Esophagus (tissue), 2 donors: ENCODE data around the gene CDK5RAP2. TPM values are rescaled to one million over a fixed set of nuclear protein-coding genes. Genes with fewer than 3 reads are reported as not detected.

Experiments used
- H3K27ac ChIP-seq, 2 donors: one replicate each; pipeline ENCODE4 v1.5.1; 2013; ENCODE audit warnings: low read depth in 2 of 2, mild to moderate bottlenecking in 2 of 2, inconsistent platforms in 1 of 2, low read length in 1 of 2, moderate library complexity in 1 of 2
- H3K27me3 ChIP-seq, 2 donors: one replicate each; pipeline ENCODE4 v1.6.1; 2013; ENCODE audit warnings: low read length in 2 of 2, control low read depth in 1 of 2, mild to moderate bottlenecking in 1 of 2; ENCODE audit not compliant: insufficient read depth in 2 of 2, control insufficient read depth in 1 of 2
- H3K36me3 ChIP-seq, 2 donors: one replicate each; pipeline ENCODE4 v1.6.1; 2013; ENCODE audit warnings: low read length in 1 of 2; ENCODE audit not compliant: control insufficient read depth in 2 of 2, insufficient read depth in 2 of 2
- H3K4me1 ChIP-seq, 2 donors: one replicate each; pipeline ENCODE4 v1.6.1; 2013; ENCODE audit warnings: low read length in 1 of 2; ENCODE audit not compliant: control insufficient read depth in 2 of 2, insufficient read depth in 2 of 2
- H3K4me3 ChIP-seq, 2 donors: one replicate each; pipeline ENCODE4 v1.5.1; 2013; ENCODE audit warnings: low read length in 2 of 2, mild to moderate bottlenecking in 2 of 2, low read depth in 1 of 2, moderate library complexity in 1 of 2
- H3K9me3 ChIP-seq, 2 donors: one replicate each; pipeline ENCODE4 v1.6.1; 2013; ENCODE audit warnings: mild to moderate bottlenecking in 2 of 2, low read depth in 1 of 2, low read length in 1 of 2, moderate library complexity in 1 of 2; ENCODE audit not compliant: control insufficient read depth in 2 of 2, insufficient read depth in 1 of 2
- WGBS, 2 donors: extraction: QIAGEN DNeasy Blood & Tissue Kit; methylation state at CpG; one replicate each; pipeline ENCODE4 v1.1.7; 2013; 5-methylcytosine and 5-hydroxymethylcytosine counted together
- polyA plus RNA-seq, 2 donors: library from polyadenylated mRNA; stranded (reverse); fragments of 200-250 nt; gene quantifications; one replicate each; pipeline ENCODE4 v1.2.3, GENCODE V29; 2013
- donor health status: healthy with polysubstance abuse.
- donor health status: Bipolar disorder and iron deficiency.

CDK5RAP2 gene
- polyA plus RNA-seq, 2 donors, result 18.6 to 20.4 TPM

DNA sequence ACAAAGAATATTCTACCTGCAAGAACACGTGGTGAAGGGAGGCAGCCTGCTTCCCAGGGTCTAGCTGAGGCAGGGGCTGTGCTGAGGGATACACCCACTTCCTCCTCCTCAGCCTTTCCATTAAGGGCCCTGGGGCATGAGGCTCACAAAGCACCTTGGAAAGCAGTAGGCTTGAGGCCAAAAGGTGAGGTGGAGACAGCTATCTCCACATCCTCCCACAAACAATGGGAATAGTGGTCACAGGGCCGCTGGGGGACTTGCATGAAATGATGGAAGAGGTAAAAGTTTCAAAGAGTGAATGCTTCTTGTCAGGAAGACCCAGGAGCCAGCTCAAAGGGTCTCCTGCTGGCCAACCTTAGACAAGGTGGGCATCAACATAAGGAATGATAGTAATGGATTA is 207.9 kb downstream of the CDK5RAP2 start:
- WGBS, 2 donors, result 50 to 56% methylated on average over 2 of the region's 2 CpGs
- no peaks in the 10 kb centered on the region for H3K4me1 ChIP-seq
- peaks cover 3% of the 10 kb centered on the region in 2 donors for H3K9me3 ChIP-seq
- H3K4me3 ChIP-seq, result no peak overlapping the region
- H3K27me3 ChIP-seq, result no peaks in the 10 kb centered on the region
- H3K27ac ChIP-seq, result no peak overlapping the region
- no peaks in the 10 kb centered on the region for H3K36me3 ChIP-seq

DNA sequence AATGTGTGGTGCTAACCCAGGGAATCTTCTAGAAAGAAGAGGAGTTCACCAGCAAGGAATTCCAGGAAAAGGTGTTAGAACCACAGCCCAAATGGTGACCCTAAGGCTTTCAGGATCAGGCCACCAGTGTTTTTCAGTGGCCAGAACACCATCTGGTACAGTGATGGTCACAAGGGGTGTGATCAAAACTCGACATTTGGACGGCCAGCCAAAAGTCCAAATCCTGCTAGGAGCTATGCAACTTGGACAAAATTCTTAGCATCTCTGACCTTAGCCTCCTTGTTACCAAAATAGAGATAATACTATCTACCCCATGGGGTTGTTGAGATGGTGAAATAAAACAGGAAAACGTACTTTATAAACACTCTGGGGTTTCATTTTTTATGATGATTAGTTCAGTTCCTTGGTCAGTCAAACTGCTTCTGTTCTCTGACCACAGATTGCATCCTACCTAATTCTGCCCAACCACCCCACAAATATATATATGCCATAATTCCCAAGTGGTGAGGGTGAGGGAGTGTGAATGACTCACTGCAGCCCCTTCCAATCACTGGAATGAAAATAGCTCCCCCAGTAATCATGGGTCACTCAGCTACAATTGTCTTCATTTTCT is 210.3 kb downstream of the CDK5RAP2 start:
- Histone ChIP-seq H3K27ac (no peak overlapping the region), H3K27me3 (no peaks in the 10 kb centered on the region), H3K4me3 (no peak overlapping the region), H3K36me3 (no peaks in the 10 kb centered on the region), H3K4me1 (no peaks in the 10 kb centered on the region), H3K9me3 (no peaks in the 10 kb centered on the region)
- WGBS, 2 donors, result 58 to 66% methylated on average over 3 of the region's 3 CpGs

DNA sequence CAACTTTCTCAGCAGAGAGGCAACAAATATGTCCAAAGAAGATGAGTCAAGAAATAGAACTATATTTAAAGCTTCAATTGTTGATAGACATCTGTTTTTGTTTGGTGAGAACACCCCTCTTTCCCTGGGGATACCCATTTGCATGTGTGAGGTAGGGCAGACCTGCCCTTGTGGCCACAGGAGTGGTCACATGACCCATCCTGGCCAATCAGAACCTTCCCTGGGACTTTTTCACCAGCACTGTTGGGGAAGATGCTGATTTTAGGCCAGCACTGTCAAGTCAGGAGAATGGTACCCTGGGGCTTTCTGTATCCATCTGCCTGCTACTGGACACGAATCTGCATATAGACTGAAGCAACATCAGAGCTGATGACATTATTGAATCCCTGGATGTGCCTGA is 211.2 kb downstream of the CDK5RAP2 start:
- Histone ChIP-seq H3K27ac (no peak overlapping the region), H3K4me3 (no peak overlapping the region), H3K9me3 (no peaks in the 10 kb centered on the region), H3K4me1 (no peaks in the 10 kb centered on the region), H3K36me3 (no peaks in the 10 kb centered on the region), H3K27me3 (no peaks in the 10 kb centered on the region)
- 84 to 89% methylated on average over 1 of the region's 1 CpG for WGBS, 2 donors

DNA sequence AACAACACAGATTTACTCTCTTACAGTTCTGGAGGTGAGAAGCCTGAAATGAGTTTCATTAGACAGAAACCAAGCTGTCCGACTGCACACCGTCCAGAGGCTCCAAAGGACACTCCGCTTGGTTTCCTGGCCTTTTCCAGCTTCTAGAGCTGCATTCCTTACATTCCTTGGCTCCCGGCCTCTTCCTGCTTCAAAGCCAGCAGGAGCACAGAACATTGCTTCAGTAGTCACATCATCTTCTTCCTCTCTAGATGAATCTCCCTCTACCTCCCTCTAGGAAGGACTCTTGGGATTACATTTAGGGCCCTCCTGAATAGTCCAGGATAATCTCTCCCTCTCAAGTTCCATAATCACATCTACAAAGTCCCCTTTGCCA is 213.3 kb downstream of the CDK5RAP2 start:
- Histone ChIP-seq H3K4me1 (no peaks in the 10 kb centered on the region), H3K9me3 (no peaks in the 10 kb centered on the region), H3K36me3 (no peaks in the 10 kb centered on the region), H3K27ac (no peak overlapping the region), H3K4me3 (no peak overlapping the region), H3K27me3 (no peaks in the 10 kb centered on the region)
- 53 to 56% methylated on average over 4 of the region's 4 CpGs for WGBS, 2 donors

DNA sequence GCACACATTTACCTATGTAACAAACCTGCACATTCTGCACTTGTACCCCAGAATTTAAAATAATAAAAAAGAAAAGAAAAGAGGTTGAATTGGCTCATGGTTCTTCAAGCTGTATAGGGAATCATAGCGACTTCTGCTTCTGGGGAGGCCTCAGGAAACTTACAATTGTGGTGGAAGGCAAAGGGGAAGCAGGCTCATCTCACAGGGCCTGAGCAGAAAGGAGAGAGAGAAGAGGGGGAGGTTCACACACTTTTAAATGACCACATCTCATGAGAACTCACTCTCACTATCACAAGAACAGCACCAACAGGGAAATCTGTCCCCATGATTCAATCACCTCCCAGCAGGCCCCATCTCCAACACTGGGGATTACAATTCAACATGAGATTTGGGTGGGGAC is 214.6 kb downstream of the CDK5RAP2 start:
- Histone ChIP-seq H3K9me3 (no peaks in the 10 kb centered on the region), H3K4me3 (no peak overlapping the region), H3K36me3 (no peaks in the 10 kb centered on the region), H3K27me3 (no peaks in the 10 kb centered on the region), H3K27ac (no peak overlapping the region), H3K4me1 (no peaks in the 10 kb centered on the region)
- 78 to 79% methylated on average over 1 of the region's 1 CpG for WGBS, 2 donors

DNA sequence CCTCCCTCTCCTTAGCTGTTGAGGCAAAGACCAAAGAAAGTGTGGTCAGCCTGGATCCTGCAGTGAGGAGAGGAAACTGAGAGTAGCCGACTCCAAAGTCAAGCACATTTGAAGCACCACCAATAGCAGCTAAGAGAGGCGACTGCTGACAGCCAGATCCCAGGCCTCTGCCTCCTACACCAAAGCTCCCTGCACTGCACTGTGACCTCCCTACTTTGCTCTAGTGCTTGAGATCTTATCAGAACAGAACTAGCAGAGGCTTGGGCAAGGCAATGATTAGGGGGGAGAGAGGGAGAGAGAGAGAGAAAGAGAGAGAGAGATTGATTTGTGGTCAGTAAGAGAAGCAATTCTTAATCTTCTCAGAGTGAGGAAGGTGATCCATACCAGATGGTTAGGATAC is 216.3 kb downstream of the CDK5RAP2 start:
- no peaks in the 10 kb centered on the region for H3K36me3 ChIP-seq
- no peaks in the 10 kb centered on the region for H3K27me3 ChIP-seq
- no peaks in the 10 kb centered on the region for H3K4me1 ChIP-seq
- WGBS, 2 donors, result 45 to 59% methylated on average over 2 of the region's 2 CpGs
- no peaks in the 10 kb centered on the region for H3K9me3 ChIP-seq
- H3K4me3 ChIP-seq, result no peak overlapping the region
- H3K27ac ChIP-seq, result no peak overlapping the region

DNA sequence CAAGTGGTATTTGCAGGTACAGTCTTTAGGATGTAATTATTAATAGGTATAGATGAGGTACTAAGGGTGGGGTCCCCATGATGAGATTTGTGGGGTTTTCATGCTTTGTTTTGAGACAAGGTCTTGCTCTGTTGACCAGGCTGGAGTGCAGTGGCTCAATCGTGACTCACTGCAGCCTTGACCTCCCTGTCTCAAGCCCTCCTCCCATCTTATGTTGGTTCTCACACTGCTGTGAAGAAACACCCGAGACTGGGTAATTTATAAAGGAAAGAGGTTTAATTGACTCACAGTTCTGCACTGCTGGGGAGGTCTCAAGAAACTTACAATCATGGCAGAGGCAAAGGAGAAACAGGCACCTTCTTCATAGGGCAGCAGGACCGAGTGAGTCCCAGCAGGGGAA is 217.5 kb downstream of the CDK5RAP2 start:
- no peaks in the 10 kb centered on the region for H3K4me1 ChIP-seq
- H3K27ac ChIP-seq, result no peak overlapping the region
- WGBS, 2 donors, result 65 to 74% methylated on average over 3 of the region's 3 CpGs
- no peaks in the 10 kb centered on the region for H3K36me3 ChIP-seq
- H3K27me3 ChIP-seq, result no peaks in the 10 kb centered on the region
- no peaks in the 10 kb centered on the region for H3K9me3 ChIP-seq
- H3K4me3 ChIP-seq, result no peak overlapping the region

DNA sequence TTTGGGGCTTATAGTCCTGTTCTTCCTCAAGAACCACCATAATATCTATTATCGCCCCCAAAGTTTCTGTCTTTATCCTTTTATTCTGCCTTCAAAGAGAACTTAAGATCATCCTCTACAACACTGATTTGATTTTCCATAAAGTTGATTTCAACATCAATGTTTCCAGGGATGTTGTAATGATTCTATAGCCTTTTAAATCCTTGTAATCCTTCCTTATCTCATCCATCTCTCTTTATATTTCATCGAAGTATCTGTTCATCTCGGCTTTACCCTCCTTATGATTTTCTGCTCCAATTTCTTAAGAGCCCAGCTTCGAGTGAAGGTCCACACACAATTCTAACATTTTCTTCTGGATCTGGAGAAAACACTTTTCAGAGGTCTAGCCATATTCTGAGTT is 218.4 kb downstream of the CDK5RAP2 start:
- Histone ChIP-seq H3K36me3 (no peaks in the 10 kb centered on the region), H3K4me3 (no peak overlapping the region), H3K9me3 (no peaks in the 10 kb centered on the region), H3K4me1 (no peaks in the 10 kb centered on the region), H3K27me3 (no peaks in the 10 kb centered on the region), H3K27ac (no peak overlapping the region)
- 87 to 91% methylated on average over 4 of the region's 4 CpGs for WGBS, 2 donors

DNA sequence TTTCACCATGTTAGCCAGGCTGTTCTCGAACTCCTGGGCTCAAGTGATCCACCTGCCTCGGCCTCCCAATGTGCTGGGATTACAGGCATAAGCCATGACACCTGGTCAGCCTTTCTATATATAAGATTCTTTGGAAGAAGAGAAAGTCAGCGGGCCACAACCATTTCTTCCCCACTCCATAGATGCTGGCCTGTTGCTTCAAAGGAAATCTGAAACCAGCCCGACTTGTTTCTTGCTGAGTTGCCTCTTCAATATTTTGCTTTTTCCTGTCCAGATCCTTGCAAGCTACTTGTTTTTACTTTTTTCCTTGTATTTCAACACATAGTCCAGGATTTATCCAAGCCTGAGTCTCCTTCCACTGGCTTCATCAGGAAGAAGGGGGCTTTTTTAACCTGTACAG is 219.5 kb downstream of the CDK5RAP2 start:
- Histone ChIP-seq H3K4me1 (no peaks in the 10 kb centered on the region), H3K4me3 (no peak overlapping the region), H3K9me3 (no peaks in the 10 kb centered on the region), H3K27ac (no peak overlapping the region), H3K27me3 (no peaks in the 10 kb centered on the region), H3K36me3 (no peaks in the 10 kb centered on the region)
- 72 to 76% methylated on average over 4 of the region's 4 CpGs for WGBS, 2 donors

DNA sequence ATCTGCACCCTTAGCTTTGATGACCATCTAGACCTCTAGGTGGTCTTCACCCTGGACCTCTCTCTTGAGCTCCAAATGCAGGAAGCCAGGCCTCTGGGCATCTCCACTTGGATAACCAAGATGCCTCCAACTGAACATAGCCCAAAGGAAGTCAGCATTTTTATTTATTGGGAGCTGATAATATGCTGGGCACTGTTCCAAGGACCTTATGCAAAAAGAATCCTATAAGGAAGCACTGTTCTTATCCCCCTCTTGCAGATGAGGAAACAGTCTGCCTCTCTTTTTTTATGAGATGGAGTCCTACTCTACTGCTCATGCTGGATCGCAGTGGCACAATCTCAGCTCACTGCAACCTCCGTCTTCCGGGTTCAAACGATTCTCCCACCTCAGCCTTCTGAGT is 219.9 kb downstream of the CDK5RAP2 start:
- 83 to 90% methylated on average over 4 of the region's 4 CpGs for WGBS, 2 donors
- Histone ChIP-seq H3K4me3 (no peak overlapping the region), H3K4me1 (no peaks in the 10 kb centered on the region), H3K27ac (no peak overlapping the region), H3K9me3 (no peaks in the 10 kb centered on the region), H3K27me3 (no peaks in the 10 kb centered on the region), H3K36me3 (no peaks in the 10 kb centered on the region)
